K562 (cell line): ENCODE data around the gene RLN2. TPM values are rescaled to one million over a fixed set of nuclear protein-coding genes. Genes with fewer than 3 reads are reported as not detected.

ENCODE experiments used
- CBX2 ChIP-seq: fragments of 200-600 bp; sonication (generic); IDR thresholded peaks from one replicate; pipeline ENCODE4 v1.6.1; 2012; ENCODE audit warnings: mild to moderate bottlenecking, low read length, inconsistent platforms; ENCODE audit not compliant: insufficient read depth, poor library complexity, severe bottlenecking
- EP400 ChIP-seq: fragments of 450-650 bp; IDR thresholded peaks from 2 replicates; pipeline ENCODE4 v1.6.1; 2017; ENCODE audit warnings: antibody characterized with exemption, mild to moderate bottlenecking, moderate library complexity
- GABPA ChIP-seq: fragments of 200-800 bp; sonication (Bioruptor generic); conservative IDR thresholded peaks from 2 replicates; pipeline ENCODE4 v1.6.1; 2016; ENCODE audit warnings: low read depth, missing genetic modification characterization, missing compliant biosample characterization
- PCBP2 ChIP-seq: fragments of 200-400 bp; formaldehyde crosslinking; IDR thresholded peaks from 2 replicates; pipeline ENCODE4 v1.6.1; 2018; ENCODE audit warnings: low read length, low read depth, mild to moderate bottlenecking, moderate library complexity; ENCODE audit not compliant: poor library complexity, severe bottlenecking
- SMARCC2 ChIP-seq: fragments of 450-650 bp; IDR thresholded peaks from 2 replicates; pipeline ENCODE4 v1.6.1; 2017; ENCODE audit warnings: antibody characterized with exemption, moderate library complexity, mild to moderate bottlenecking, low read depth
- SRSF3 ChIP-seq: fragments of 200-400 bp; formaldehyde crosslinking; IDR thresholded peaks from 2 replicates; pipeline ENCODE4 v1.6.1; 2016; ENCODE audit warnings: mild to moderate bottlenecking, low read length, moderate library complexity; ENCODE audit not compliant: insufficient read depth
- XRCC5 ChIP-seq: fragments of 200-400 bp; formaldehyde crosslinking; IDR thresholded peaks from 2 replicates; pipeline ENCODE4 v1.6.1; 2017; ENCODE audit warnings: low read depth, mild to moderate bottlenecking, low read length
- ZC3H11A ChIP-seq: IDR thresholded peaks from 2 replicates; pipeline ENCODE4 v1.6.1; 2012; ENCODE audit warnings: low read depth, low read length, improper control_type of control experiment
- ZNF780A ChIP-seq: fragments of 250-450 bp; sonication (Bioruptor Pico); IDR thresholded peaks from 2 replicates; pipeline ENCODE4 v1.5.0; 2021; ENCODE audit warnings: mild to moderate bottlenecking
- polyA plus RNA-seq, 8 experiments: library from polyadenylated mRNA; depleted of rRNA in 4 of 8; stranded (reverse) in 5 of 8; unstranded in 3 of 8; fragments of >200 nt; fragmentation: Nextera tagmentation in 2 of 8; fragmentation: Illumina TruSeq in 1 of 8; extraction: Ambion mirVana in 2 of 8; extraction: Trizol in 1 of 8; gene quantifications; 2 replicates each; pipeline versions ENCODE4 v1.2.1 to v1.2.3, GENCODE V29; 2011 to 2014; ENCODE audit warnings: inconsistent platforms in 1 of 8, missing spikeins in 1 of 8
- total RNA-seq, 7 experiments: library from RNA; depleted of rRNA in 6 of 7; stranded (reverse); fragments of >200 nt in 6 of 7; fragmentation: Illumina TruSeq in 2 of 7; extraction: Trizol in 2 of 7; gene quantifications; 2 replicates each; pipeline versions ENCODE4 v1.2.1 to v1.2.3, GENCODE V29; 2011 to 2021; ENCODE audit warnings: low replicate concordance in 1 of 7
- TF ChIP-seq, protein P1 (sequence below): fragments of 150-350 bp; IDR thresholded peaks from 2 replicates; pipeline ENCODE4 v1.6.1; 2014; ENCODE audit warnings: low read depth, mild to moderate bottlenecking, low read length, borderline replicate concordance
- TF ChIP-seq, protein P2 (sequence below): fragments of 250-450 bp; sonication (Bioruptor Pico); IDR thresholded peaks from 2 replicates; pipeline ENCODE4 v1.8.0; 2022; ENCODE audit warnings: inconsistent platforms, mild to moderate bottlenecking, moderate library complexity, borderline replicate concordance

RLN2 gene
- total and polyA plus RNA-seq, 9 of the 15 experiments (the other 6 are each of a cell fraction or from before 2014, with no cell fraction given), result 0.08 to 0.17 TPM; not detected in 7

DNA sequence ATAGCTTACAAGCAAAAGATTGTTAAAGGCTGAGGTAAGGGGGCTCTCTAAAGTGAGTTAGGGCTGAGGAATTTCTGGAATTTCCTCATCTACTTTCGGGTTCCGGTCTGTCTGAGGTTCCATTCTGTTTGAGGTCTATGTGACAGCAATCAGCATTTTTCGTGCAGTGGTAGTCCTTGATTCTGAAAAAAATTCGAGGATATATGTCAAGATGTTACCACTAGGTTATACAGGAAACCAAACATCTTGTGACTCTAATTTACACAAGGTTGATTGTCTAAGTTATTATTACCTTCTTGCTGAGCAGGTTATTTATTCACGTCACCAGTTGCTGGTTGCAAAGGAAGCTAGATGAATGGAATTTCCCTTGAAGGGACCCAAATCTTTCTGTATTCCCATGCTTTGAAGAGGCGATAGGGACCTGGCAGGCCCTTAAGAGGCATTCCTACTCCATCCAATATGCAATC is 35.2 kb downstream of the RLN2 start (continued):
- TF ChIP-seq, protein P1, sequence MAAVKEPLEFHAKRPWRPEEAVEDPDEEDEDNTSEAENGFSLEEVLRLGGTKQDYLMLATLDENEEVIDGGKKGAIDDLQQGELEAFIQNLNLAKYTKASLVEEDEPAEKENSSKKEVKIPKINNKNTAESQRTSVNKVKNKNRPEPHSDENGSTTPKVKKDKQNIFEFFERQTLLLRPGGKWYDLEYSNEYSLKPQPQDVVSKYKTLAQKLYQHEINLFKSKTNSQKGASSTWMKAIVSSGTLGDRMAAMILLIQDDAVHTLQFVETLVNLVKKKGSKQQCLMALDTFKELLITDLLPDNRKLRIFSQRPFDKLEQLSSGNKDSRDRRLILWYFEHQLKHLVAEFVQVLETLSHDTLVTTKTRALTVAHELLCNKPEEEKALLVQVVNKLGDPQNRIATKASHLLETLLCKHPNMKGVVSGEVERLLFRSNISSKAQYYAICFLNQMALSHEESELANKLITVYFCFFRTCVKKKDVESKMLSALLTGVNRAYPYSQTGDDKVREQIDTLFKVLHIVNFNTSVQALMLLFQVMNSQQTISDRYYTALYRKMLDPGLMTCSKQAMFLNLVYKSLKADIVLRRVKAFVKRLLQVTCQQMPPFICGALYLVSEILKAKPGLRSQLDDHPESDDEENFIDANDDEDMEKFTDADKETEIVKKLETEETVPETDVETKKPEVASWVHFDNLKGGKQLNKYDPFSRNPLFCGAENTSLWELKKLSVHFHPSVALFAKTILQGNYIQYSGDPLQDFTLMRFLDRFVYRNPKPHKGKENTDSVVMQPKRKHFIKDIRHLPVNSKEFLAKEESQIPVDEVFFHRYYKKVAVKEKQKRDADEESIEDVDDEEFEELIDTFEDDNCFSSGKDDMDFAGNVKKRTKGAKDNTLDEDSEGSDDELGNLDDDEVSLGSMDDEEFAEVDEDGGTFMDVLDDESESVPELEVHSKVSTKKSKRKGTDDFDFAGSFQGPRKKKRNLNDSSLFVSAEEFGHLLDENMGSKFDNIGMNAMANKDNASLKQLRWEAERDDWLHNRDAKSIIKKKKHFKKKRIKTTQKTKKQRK, result no peak
- no peak for TF ChIP-seq PCBP2
- TF ChIP-seq CBX2, result no peak
- TF ChIP-seq XRCC5, result no peak
- no peak for TF ChIP-seq SMARCC2
- no peak for TF ChIP-seq GABPA (tag)
- no peak for TF ChIP-seq SRSF3
- TF ChIP-seq, protein P2, sequence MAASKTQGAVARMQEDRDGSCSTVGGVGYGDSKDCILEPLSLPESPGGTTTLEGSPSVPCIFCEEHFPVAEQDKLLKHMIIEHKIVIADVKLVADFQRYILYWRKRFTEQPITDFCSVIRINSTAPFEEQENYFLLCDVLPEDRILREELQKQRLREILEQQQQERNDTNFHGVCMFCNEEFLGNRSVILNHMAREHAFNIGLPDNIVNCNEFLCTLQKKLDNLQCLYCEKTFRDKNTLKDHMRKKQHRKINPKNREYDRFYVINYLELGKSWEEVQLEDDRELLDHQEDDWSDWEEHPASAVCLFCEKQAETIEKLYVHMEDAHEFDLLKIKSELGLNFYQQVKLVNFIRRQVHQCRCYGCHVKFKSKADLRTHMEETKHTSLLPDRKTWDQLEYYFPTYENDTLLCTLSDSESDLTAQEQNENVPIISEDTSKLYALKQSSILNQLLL, result no peak
- TF ChIP-seq ZNF780A (CRISPR knock-in tag), result no peak
- no peak for TF ChIP-seq ZC3H11A
- TF ChIP-seq EP400, result no peak
